GM12891 (cell line): ENCODE measurements around the gene WDR7. TPM values are rescaled to one million over a fixed set of nuclear protein-coding genes. Genes with fewer than 3 reads are reported as not detected.

Source experiments
- DNase-seq: peaks from one replicate; pipeline ENCODE4 v3.0.0; 2011; ENCODE audit warnings: low spot score; ENCODE audit not compliant: insufficient read length
- FAIRE-seq: peaks from 2 replicates; lab custom pipeline; 2011; peaks lifted over from hg19 to GRCh38; lab: Jason Lieb, UNC
- PAX5 ChIP-seq: IDR thresholded peaks from 2 replicates; pipeline ENCODE4 v1.6.1; 2011; ENCODE audit warnings: low read length, moderate library complexity, mild to moderate bottlenecking; ENCODE audit not compliant: insufficient read depth, severe bottlenecking
- POLR2A ChIP-seq: IDR thresholded peaks from 2 replicates; pipeline ENCODE4 v1.6.1; 2011; ENCODE audit warnings: low read depth, low read length, control low read depth
- POLR2AphosphoS5 ChIP-seq: IDR thresholded peaks from 2 replicates; pipeline ENCODE4 v1.6.1; 2011; ENCODE audit warnings: low read depth, low read length, control low read depth
- POU2F2 ChIP-seq: IDR thresholded peaks from 2 replicates; pipeline ENCODE4 v1.6.1; 2011; ENCODE audit warnings: low read depth, mild to moderate bottlenecking, control low read depth, low read length, moderate library complexity
- SPI1 ChIP-seq: IDR thresholded peaks from 2 replicates; pipeline ENCODE4 v1.6.1; 2011; ENCODE audit warnings: low read depth, low read length, control low read depth
- TAF1 ChIP-seq: IDR thresholded peaks from 2 replicates; pipeline ENCODE4 v1.6.1; 2011; ENCODE audit warnings: low read depth, low read length, control low read depth
- polyA plus RNA-seq: library from polyadenylated mRNA; unstranded; fragments of >200 nt; gene quantifications from one replicate; pipeline ENCODE4 v1.2.1, GENCODE V29; 2012; ENCODE audit warnings: low read depth, missing spikeins, inconsistent platforms; ENCODE audit not compliant: missing spikeins

Gene WDR7
- polyA plus RNA-seq, result 5.0 TPM

DNA sequence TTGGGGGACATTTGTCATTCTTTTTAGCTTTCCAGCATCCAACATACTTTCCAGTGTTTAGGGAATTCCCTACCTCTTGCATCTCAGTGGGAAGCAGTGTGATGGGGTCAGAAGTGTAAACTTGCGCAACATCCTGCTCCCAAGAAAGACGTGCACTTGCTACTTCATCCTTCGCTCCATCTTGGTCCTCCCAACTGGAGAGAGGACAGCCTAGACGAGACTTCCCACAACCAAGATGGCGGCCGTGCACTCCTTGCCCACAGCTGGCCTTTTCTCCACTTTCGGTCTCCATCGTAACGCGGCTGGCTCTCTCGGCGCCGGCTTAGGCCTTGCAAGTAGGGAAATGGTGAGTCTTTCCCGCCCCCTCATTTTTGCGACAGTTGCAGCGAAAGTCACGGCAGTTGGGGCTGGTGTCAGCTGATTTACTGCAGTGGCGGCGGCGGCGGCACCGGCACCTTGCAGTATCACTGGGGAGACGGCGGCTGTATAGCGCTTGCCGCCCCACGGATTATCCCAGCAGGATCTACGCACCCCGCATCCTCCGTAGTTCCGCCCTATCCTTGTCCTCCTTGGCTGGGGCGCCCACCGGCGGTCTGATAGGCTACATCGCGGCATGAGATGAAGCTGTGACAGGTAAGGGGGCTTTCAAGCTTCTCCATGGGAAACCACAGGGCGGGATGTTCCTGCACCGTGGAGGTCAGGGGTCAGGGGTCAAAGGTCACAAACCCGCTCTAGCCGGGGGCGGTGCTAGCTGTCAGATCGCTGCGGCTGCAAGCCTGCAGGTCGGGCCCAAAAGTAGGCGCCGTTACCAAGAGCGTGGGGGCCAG lies at the start of gene WDR7:
WDR7 (plus strand) TSS at position 416 of the 827 bp plus-strand sequence. CDS start 21,157 bp downstream, outside the sequence.
- DNase-seq (peak; percentile 39), FAIRE-seq (peak; percentile 99)
- no peak for TF ChIP-seq SPI1
- TF ChIP-seq POU2F2, result peak; percentile 94
- no peak for TF ChIP-seq PAX5
- TF ChIP-seq TAF1, result peak; percentile 60; the same call in 1 of the 2 replicates
- peak; percentile 69 for TF ChIP-seq POLR2A
- TF ChIP-seq POLR2AphosphoS5, result peak; percentile 55; the same call in 1 of the 2 replicates

- DNase-seq (no peak), FAIRE-seq (no peak)
- TF ChIP-seq POLR2A, result no peak
- no peak for TF ChIP-seq POU2F2
- TF ChIP-seq SPI1, result no peak
- TF ChIP-seq POLR2AphosphoS5, result no peak
- no peak for TF ChIP-seq TAF1
- no peak for TF ChIP-seq PAX5
Measured at GRCh38 chr18:56606618-56607017, 44.5 kb upstream of the WDR7 start.

GRCh38 chr18:56615738-56616520 lies 35.2 kb upstream of the WDR7 start:
- FAIRE-seq, result peak; percentile 73

DNA sequence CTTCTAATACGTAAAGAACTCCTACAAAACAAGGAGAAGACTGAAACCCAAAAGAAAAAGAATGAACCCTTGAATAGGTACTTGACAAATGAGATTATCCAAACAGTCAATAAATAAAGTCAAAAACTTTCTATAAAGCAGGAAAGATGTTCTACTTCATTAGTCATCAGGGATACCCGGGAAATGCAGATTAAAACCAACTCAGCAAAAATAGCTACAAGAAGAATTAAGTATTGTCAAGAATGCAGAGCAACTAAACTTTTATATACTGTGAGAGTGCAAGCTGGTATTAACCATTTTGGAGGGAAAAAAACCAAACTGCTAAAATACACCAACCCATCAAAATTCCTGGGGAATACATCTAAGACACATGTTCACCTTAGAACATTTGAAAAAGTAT lies 23.2 kb upstream of the WDR7 start:
- DNase-seq (no peak), FAIRE-seq (no peak)
- TF ChIP-seq POLR2AphosphoS5, result no peak
- TF ChIP-seq TAF1, result no peak
- TF ChIP-seq SPI1, result no peak
- no peak for TF ChIP-seq POU2F2
- no peak for TF ChIP-seq POLR2A
- no peak for TF ChIP-seq PAX5

More at GRCh38 chr18:56615738-56616520, 35.2 kb upstream of the WDR7 start:
- DNase-seq, result no peak
- TF ChIP-seq POLR2A (no peak), POLR2AphosphoS5 (no peak), PAX5 (no peak)

GRCh38 chr18:56632070-56633022 lies 18.8 kb upstream of the WDR7 start:
- no peak for DNase-seq
- TF ChIP-seq TAF1 (no peak), PAX5 (no peak), POLR2A (no peak), SPI1 (no peak), POLR2AphosphoS5 (no peak), POU2F2 (no peak)
- no peak for FAIRE-seq

- TF ChIP-seq TAF1, result no peak
- TF ChIP-seq POU2F2, result no peak
- TF ChIP-seq POLR2A, result no peak
- no peak for TF ChIP-seq PAX5
- no peak for TF ChIP-seq POLR2AphosphoS5
- FAIRE-seq, result no peak
- DNase-seq, result no peak
Measured at GRCh38 chr18:56635007-56635406, 16.2 kb upstream of the WDR7 start.

DNA sequence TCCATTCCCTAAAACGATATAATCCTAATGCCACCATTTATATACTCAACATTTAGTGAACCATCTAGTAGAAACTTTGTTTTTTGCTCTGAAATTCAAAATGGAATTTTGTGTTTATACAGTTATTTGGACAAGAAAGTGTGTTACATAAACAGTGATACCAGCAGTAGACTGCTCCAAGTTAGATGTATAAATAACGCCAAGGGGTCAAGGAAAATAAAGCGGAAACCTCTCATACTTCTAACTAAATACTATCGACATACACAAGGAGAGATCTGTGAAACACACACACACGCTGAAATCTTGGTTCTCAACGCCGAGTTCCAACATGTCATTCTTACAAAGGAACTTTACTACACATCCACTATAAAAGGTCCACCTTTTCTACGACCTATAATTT lies 14.0 kb upstream of the WDR7 start:
- DNase-seq, result no peak
- TF ChIP-seq SPI1, result no peak
- peak; percentile 28 for FAIRE-seq

DNA sequence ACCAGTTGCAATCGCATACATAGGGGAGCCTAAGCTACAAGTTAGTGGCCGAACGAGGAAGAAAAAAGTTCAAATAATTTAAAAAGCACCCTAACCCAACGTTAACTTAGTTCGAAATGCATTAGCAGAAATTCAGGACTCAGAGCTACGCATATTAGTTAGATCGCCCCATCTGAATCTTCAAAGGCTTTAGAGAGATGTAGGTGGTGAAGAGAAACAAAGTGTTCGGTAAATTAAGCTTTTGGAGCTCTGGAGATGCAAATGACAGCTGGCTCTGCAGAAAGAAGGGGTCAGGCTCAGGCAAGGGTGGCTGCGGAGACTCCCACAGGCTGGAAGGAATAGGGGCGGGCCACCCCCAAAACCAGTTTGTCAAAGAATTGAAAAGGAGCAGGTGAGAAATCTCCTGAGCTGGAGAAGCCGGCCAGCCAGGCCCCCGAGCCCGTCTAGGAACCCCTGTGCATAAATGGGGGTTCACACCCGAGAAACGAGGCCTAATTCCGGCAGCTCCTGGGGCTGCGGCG lies 13.4 kb upstream of the WDR7 start:
- no peak for FAIRE-seq
- TF ChIP-seq TAF1, result no peak
- TF ChIP-seq POLR2A, result no peak
- TF ChIP-seq PAX5, result no peak
- TF ChIP-seq POU2F2, result no peak; the same call in 1 of the 2 replicates
- no peak for TF ChIP-seq POLR2AphosphoS5
- no peak for TF ChIP-seq SPI1
- DNase-seq, result no peak
